ENCODE data around the gene PNPLA7.
"Not testable (repeated sequence)": the region's sequence is repeated elsewhere in the genome, so short reads cannot be mapped to it uniquely, and the experiment has no call there.

Gene PNPLA7

GRCh38 chr9:137540536-137540935 lies 9.7 kb downstream of the PNPLA7 start:
- DNase-seq, result no peak
- Histone ChIP-seq H3K36me3 (no peaks in the 10 kb centered on the region), H3K9me3 (ENCODE audit: severe bottlenecking) (no peaks in the 10 kb centered on the region), H3K4me3 (ENCODE audit: low read depth, low read length) (no peak overlapping the region), H3K27ac (no peak overlapping the region), H3K27me3 (ENCODE audit: insufficient read depth, low read depth, severe bottlenecking) (no peaks in the 10 kb centered on the region)
- no peak for TF ChIP-seq CTCF (IDR thresholded peaks at IDR 0.05; ENCODE audit: low read depth, low read length)

GRCh38 chr9:137538058-137538457 lies 12.1 kb downstream of the PNPLA7 start:
- H3K4me3 ChIP-seq (ENCODE audit: low read depth, low read length), result no peak overlapping the region
- TF ChIP-seq CTCF (IDR thresholded peaks at IDR 0.05; ENCODE audit: low read depth, low read length), result no peak
- no peaks in the 10 kb centered on the region for H3K36me3 ChIP-seq
- H3K27me3 ChIP-seq (ENCODE audit: insufficient read depth, low read depth, severe bottlenecking), result no peaks in the 10 kb centered on the region
- H3K9me3 ChIP-seq (ENCODE audit: severe bottlenecking), result no peaks in the 10 kb centered on the region
- no peak overlapping the region for H3K27ac ChIP-seq
- DNase-seq, result no peak

- H3K27ac ChIP-seq; H3K36me3 ChIP-seq; H3K9me3 ChIP-seq (ENCODE audit: severe bottlenecking); H3K4me3 ChIP-seq (ENCODE audit: low read depth, low read length); DNase-seq; H3K27me3 ChIP-seq (ENCODE audit: insufficient read depth, low read depth, severe bottlenecking): not testable (repeated sequence)
Observed at GRCh38 chr9:137536594-137537131, 13.5 kb downstream of the PNPLA7 start.

- no peak for TF ChIP-seq CTCF (IDR thresholded peaks at IDR 0.05; ENCODE audit: low read depth, low read length)
- no peak overlapping the region for H3K27ac ChIP-seq
- DNase-seq, result no peak
- H3K4me3 ChIP-seq (ENCODE audit: low read depth, low read length), result no peak overlapping the region
- no peaks in the 10 kb centered on the region for H3K27me3 ChIP-seq (ENCODE audit: insufficient read depth, low read depth, severe bottlenecking)
- no peaks in the 10 kb centered on the region for H3K36me3 ChIP-seq
- H3K9me3 ChIP-seq (ENCODE audit: severe bottlenecking), result no peaks in the 10 kb centered on the region
Observed at GRCh38 chr9:137535120-137535428, 15.1 kb downstream of the PNPLA7 start.

- peak; percentile 35 for DNase-seq
Observed at GRCh38 chr9:137534256-137535119, 15.7 kb downstream of the PNPLA7 start.

GRCh38 chr9:137532891-137533468 lies 17.2 kb downstream of the PNPLA7 start:
- DNase-seq; H3K36me3 ChIP-seq; H3K27me3 ChIP-seq (ENCODE audit: insufficient read depth, low read depth, severe bottlenecking); H3K4me3 ChIP-seq (ENCODE audit: low read depth, low read length); H3K27ac ChIP-seq; H3K9me3 ChIP-seq (ENCODE audit: severe bottlenecking): not testable (repeated sequence)

More at GRCh38 chr9:137534256-137535119, 15.7 kb downstream of the PNPLA7 start:
- no peak overlapping the region for H3K27ac ChIP-seq
- H3K27me3 ChIP-seq (ENCODE audit: insufficient read depth, low read depth, severe bottlenecking), result no peaks in the 10 kb centered on the region
- no peak overlapping the region for H3K4me3 ChIP-seq (ENCODE audit: low read depth, low read length)
- H3K36me3 ChIP-seq, result no peaks in the 10 kb centered on the region
- TF ChIP-seq CTCF (IDR thresholded peaks at IDR 0.05; ENCODE audit: low read depth, low read length), result peak; percentile 64
- no peaks in the 10 kb centered on the region for H3K9me3 ChIP-seq (ENCODE audit: severe bottlenecking)
